Putamen (tissue), 1 donor: ENCODE results near the gene CGRRF1.

Source experiments
- DNase-seq: peaks from one replicate; pipeline ENCODE4 v3.0.0-alpha.2; 2016; ENCODE audit warnings: low spot score

CGRRF1 gene

GRCh38 chr14:54548491-54548890 is 38.8 kb downstream of the CGRRF1 start:
- DNase-seq: no peak

DNA sequence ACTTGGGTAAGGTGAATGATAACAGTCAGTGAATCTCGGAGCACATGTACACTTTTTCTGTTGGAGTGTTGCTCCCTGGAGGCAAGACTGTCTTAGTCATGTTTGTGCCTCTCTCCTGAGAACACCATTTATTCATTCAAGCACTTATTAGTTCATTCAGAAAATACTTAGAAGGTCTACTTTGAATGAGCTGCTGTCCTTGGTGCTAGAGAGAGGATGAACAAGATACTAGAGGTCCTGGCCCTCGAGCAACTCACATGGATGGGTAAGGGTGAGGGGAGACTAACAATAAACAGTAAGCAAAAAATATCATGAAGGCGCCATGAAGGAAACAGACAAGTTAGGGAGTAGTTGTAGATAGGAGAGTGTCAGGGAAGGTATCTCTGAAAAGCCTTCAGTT is 40.2 kb downstream of the CGRRF1 start:
- DNase-seq: no peak

GRCh38 chr14:54550514-54550913 is 40.8 kb downstream of the CGRRF1 start:
- no peak for DNase-seq

DNA sequence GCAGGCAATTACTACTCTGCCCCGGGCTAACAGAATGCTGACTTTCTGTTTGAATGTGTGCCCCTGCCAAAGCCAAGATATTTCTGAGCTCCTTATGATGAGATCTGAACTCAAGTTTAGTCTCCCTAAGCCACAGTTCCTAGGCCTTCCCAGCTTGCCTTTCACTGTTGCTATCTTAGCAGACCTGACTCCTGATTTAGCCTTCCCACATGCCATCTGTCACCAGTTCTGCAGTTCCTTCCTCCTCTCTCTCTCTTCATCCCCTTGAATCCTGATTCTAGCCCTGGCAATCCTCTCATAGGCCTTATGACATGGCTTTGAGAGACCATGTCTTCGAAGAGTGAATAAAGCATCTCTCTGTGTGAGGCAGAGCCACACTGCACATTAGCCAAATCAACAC is 44.7 kb downstream of the CGRRF1 start:
- DNase-seq: no peak

GRCh38 chr14:54555651-54556050 is 45.9 kb downstream of the CGRRF1 start:
- DNase-seq: no peak

DNA sequence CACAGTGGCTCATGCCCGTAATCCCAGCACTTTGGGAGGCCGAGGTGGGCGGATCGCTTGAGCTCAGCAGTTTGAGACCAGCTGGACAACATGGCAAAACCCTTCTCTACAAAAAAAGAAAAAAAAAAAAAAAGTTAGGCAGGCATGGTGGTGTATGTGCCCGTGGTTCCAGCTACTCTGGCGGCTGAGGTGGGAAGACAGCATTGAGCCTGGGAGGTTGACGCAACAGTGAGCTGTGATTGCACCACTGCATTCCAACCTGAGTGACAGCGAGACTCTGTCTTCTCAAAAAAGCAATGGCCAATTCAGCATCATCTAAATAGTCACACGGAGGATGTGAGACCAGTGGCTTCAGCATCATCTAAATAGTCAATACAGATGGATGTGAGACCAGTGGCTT is 46.8 kb downstream of the CGRRF1 start:
- DNase-seq: no peak

DNA sequence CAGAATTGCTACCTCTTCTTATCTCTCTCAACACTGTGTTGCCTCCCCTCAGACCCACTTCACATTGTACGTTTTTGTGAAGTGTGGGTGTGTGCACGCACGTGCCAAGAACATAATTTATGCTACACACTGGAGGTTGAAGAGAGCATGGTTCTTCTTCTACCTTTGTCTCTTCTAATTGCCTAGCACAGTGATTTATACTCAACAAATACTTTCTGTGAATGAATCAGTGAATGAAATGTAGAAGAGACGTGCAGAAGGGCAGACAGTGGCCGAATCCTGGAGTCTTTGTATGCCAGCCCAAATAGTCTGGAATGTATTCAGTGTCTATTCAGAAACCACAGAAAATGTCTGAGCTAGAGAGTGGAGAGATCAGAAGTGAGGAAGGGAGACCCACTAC is 52.6 kb downstream of the CGRRF1 start:
- DNase-seq: no peak

DNA sequence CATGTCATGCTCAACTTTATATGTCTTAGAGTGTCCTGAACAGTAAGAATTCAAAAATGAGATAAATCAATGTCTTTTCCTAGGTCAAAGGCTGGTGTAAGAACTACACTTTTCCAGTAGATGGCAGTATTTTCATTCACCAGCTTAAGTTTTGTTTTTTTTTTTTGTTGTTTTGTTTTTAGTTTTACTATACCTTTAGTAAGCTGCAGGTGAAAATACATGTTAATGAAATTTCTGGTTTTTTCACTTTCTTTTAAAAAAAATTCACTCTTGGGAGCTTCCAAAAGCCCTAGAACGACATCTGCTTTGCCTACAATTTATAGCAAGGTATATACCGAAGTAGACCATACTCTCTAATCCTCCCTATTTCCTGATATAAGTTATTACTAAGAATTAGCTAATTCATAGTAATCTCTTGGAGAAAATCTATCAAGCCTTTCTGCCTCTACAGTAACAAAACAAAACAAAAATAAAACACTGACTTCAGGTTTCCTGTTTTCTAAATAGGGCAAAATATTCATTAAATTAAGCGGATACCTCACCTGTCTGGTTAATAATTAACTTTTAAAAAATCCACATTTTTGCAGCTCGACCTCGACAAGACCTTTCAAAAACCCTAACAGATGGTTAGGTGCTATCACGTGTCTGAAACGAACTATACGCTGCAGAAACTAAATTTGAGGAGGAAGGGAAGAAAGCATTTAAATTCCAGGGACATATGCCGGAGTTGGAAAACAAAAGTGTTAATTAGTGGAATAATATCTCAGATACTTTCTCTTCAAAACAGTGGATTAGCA is 54.6 kb downstream of the CGRRF1 start:
- DNase-seq: no peak

- peak; percentile 48 for DNase-seq
Measured at GRCh38 chr14:54564868-54565784, 55.4 kb downstream of the CGRRF1 start.

- DNase-seq: peak; percentile 89
Measured at GRCh38 chr14:54565785-54566409, 56.2 kb downstream of the CGRRF1 start.

DNA sequence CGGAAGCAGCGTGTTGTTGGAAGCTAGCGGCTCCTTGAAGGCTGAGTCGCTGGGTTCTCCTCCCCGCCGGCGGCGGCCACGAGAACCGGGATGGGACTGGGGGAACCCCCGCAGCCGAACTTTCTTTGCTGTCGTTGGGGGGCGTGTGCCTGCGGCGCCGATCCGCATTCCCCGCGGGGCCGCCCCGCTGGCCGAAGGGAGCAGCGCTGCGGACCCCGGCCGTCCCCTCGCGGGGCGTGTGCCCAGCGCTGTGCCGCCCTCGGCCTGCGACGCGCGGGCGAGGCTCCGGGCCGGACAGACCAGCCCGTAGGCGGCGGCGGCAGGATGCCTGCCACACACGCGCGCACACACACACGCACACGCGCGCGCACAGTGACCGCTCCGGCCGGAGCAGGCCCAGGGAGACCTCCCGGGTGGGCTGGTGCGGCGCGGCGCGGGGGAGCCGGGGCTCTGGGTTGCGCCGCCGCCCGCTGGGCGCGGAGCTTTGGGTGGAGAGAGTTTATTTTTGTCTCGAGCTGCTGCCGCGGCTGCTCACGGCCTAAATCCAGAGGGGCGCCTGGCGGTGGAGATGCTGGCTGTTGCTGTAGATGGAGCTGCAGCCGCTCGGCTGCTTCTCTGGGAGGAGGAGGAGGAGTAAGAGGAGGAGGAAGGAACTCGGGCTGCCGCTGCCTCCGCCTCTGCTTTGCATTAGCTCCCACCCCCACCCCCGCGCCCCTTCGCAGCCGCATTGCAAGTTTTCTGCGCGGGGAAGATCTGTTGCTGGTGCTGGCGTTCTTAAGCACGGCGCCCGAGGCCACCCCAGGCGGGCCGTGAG is 56.9 kb downstream of the CGRRF1 start, which contains the start of gene SAMD4A:
SAMD4A (plus strand) TSS at position 719 of the 814 bp plus-strand sequence. CDS start 789 bp downstream, outside the sequence.
- DNase-seq: peak; percentile 75

DNA sequence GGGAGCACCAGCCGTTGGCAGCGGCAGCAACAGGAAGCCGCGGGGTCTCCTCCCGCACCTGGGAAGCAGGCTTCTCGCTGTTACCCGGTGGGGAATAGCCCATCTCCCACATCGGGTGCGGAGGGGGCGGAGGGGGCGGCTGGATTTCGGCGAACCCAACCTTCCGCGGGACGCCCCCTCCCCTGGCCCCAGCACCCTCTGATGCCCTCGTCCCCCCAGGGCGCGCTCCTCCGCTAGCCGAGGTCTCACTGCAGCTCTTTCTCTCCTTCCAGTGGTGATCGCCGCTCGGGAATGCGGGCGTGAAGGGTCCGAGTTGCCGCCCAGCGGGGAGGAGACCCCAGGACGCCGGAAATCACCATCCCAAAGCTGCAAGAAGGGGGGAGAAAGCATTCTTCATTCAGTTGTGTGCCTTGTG is 57.5 kb downstream of the CGRRF1 start:
- DNase-seq: no peak

DNA sequence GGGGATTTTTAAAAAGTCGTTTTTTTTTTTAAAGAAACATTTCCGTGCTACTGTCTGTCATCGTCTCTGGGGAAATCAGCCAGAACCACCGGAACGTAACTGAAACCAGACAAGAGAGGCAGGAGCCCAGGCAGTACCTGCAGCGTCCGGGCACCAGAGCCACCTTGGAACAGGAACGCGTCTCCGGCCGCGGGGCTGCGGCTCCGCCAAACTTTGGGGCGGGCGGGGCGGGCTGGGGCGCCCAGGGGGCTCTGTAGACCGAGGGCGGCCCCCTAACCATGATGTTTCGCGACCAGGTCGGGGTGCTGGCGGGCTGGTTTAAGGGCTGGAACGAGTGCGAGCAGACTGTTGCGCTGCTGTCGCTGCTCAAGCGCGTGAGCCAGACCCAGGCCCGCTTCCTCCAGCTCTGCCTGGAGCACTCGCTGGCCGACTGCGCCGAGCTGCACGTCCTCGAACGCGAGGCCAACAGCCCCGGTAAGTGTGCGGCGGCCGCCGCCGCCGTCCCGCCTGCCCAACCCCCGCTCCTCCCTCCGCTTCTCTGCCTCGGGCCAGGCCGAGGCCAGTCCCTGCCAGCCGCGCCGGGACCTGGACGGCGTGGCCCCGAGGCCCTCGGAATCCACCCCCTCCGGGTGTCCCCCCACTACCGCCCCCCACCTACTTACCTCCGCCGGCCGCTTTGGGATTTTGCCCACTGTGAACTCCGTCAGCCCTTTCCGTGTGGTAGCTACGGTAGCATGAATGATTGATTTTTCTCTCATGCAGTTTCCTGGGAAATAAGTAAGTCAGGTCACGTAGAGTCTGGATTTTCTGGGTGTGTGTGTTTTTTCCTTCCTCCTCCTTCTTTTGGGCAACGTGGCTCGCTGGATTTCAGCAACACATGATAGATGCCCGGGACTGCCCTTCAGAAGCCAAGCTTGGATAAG is 58.2 kb downstream of the CGRRF1 start:
- DNase-seq: no peak

DNA sequence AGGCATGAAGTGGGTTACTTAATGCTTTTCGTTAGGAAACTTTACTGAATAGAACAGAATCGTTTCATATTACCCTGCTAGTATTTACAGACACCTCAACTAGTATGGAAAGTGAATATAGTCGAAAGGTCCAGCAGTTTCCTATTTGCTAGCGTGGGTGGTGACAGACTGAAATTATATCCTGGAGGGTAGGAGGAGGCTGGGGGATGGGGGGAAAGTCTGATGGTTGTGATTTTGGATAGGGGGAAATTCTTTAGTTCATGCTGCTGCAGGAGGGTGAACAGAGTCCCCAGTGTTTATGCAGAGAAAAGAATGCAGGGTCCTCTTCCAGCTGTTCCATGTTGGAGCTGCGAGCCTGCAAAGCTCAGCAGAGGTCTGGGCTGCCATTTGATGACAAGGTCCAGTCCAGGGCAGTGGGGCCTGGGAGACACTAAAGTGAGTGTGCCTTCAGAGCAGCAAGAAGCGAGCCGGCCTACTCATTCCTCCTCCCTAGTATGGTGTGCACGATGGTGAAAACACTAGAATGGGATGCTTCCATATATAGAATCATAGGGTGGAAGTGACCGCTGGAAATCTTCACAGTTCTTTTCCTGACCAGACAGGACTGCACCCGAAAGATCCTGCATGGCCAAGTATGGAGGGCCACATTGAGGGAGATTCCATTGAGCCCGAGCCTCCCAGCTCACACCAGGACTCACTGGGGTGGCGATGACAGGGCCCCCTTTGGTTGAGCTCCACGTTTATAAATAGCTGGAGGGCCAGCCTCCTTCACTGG is 59.3 kb downstream of the CGRRF1 start:
- no peak for DNase-seq

DNA sequence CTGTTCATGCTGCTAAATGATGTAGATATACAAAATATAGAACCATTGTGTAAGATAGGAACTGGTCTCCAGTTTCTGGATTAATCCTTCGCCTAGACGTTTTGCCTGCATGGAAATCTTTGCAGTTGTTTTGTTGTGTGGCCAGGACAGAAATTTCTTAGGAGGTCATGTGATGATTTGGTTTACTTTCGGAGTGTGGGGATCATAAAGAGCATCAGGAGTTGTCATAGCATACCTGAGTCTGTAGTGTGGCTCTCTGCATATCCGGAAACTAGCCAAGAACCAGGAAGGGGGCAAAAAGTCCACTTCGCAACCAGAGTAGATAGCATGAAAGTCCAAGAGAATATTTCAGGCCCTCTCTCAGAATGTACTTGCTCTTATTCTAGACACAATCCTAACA is 60.3 kb downstream of the CGRRF1 start:
- DNase-seq: no peak

GRCh38 chr14:54570631-54571415 is 61.1 kb downstream of the CGRRF1 start:
- no peak for DNase-seq

GRCh38 chr14:54572316-54572715 is 62.6 kb downstream of the CGRRF1 start:
- no peak for DNase-seq

- no peak for DNase-seq
Measured at GRCh38 chr14:54574528-54574927, 64.8 kb downstream of the CGRRF1 start.

DNA sequence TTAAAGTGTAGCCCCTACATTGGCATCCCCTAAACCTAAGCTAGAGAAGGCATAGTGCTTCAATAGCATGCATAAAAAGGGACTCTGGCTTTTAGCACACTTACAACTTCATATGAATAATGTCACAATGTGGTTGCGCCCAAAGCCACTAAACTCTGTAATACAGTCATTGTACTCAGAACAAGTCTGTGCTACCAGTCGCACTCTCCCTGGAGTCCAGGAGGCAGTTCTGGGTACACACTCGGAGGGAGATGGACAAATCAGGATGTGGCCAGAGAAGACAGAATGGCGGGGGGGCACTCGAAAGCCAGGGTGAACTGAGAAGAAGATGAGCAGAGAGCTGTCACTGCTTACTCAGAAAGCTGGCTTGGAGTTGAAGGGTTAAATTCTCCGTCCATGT is 67.8 kb downstream of the CGRRF1 start:
- no peak for DNase-seq
